ENCODE measurements around the gene KCNQ2.

- no peak for TF ChIP-seq CTCF (IDR thresholded peaks at IDR 0.05)
- TF ChIP-seq EZH2phosphoT487 (IDR thresholded peaks at IDR 0.05) = no peak
These were observed 73.5 kb downstream of the KCNQ2 start for GRCh38 chr20:63398744-63399514.
